ENCODE measurements around the gene APEX1. TPM values are rescaled to one million over a fixed set of nuclear protein-coding genes. Genes with fewer than 3 reads are reported as not detected.

Gene APEX1
- total RNA-seq = 41.4 and 50.5 TPM in 2 replicates

GRCh38 chr14:20454516-20455354 is at the start of gene APEX1, which contains the start of gene OSGEP:
APEX1 (plus strand) TSS chr14:20455226; CDS start chr14:20455646, 420 bp downstream.
OSGEP (minus strand) TSS chr14:20454812; CDS start chr14:20454683, 129 bp downstream.

GRCh38 chr14:20412876-20413743 is 41.9 kb upstream of the APEX1 start, which contains the start of gene TEP1:
TEP1 (minus strand) TSS chr14:20413501; CDS start chr14:20408439, 5,062 bp downstream.

GRCh38 chr14:20435582-20436362 is 19.3 kb upstream of the APEX1 start, which contains the start of gene KLHL33:
KLHL33 (minus strand) TSS chr14:20436166; CDS start chr14:20435811, 355 bp downstream.

GRCh38 chr14:20461225-20462141 is 6.5 kb downstream of the APEX1 start, which contains the start of gene PIP4P1:
PIP4P1 (minus strand) TSS chr14:20461434; CDS start chr14:20461325, 109 bp downstream.

GRCh38 chr14:20469242-20469889 is 14.3 kb downstream of the APEX1 start, which contains the start of gene PNP:
PNP (plus strand) TSS chr14:20469406; CDS start chr14:20469525, 119 bp downstream.

Other genes with a start within 250 kb of the APEX1 start
- gene OR11H6, start 231.5 kb upstream of the APEX1 start, total RNA-seq = not detected in 2 replicates
- not detected in 2 replicates for gene OR11H7, start 226.2 kb upstream of the APEX1 start, total RNA-seq
- gene OR11H4, start 215.9 kb upstream of the APEX1 start, total RNA-seq = not detected in 2 replicates
- gene TTC5, start 149.3 kb upstream of the APEX1 start, total RNA-seq = 15.1 and 38.6 TPM in 2 replicates
- gene CCNB1IP1, start 121.9 kb upstream of the APEX1 start, total RNA-seq = 19.3 and 27.8 TPM in 2 replicates
- gene PARP2, start 111.6 kb upstream of the APEX1 start, total RNA-seq = 5.8 and 10.5 TPM in 2 replicates
- 15.2 and 50.6 TPM in 2 replicates for gene TEP1, start 41.7 kb upstream of the APEX1 start, total RNA-seq
- under 0.01 TPM in 2 replicates for gene KLHL33, start 19.1 kb upstream of the APEX1 start, total RNA-seq
- 34.6 and 35.6 TPM in 2 replicates for gene OSGEP, start 414 bp upstream of the APEX1 start, total RNA-seq
- gene PIP4P1, start 6.2 kb downstream of the APEX1 start, total RNA-seq = 19.1 and 22.0 TPM in 2 replicates
- gene PNP, start 14.2 kb downstream of the APEX1 start, total RNA-seq = 116 and 286 TPM in 2 replicates
- gene RNASE10, start 50.3 kb downstream of the APEX1 start, total RNA-seq = not detected in 2 replicates
- not detected in 2 replicates for gene RNASE9, start 105.8 kb downstream of the APEX1 start, total RNA-seq
- gene RNASE11, start 132.8 kb downstream of the APEX1 start, total RNA-seq = not detected in 2 replicates
- gene RNASE12, start 136.2 kb downstream of the APEX1 start, total RNA-seq = not detected in 2 replicates
- gene OR6S1, start 186.5 kb downstream of the APEX1 start, total RNA-seq = not detected in 2 replicates
- 4.0 and 9.3 TPM in 2 replicates for gene RNASE4, start 229.3 kb downstream of the APEX1 start, total RNA-seq
- 2.6 and 3.7 TPM in 2 replicates for gene ANG, start 233.5 kb downstream of the APEX1 start, total RNA-seq